Measurements from ENCODE around the gene DRAM1. TPM values are rescaled to one million over a fixed set of nuclear protein-coding genes. Genes with fewer than 3 reads are reported as not detected.
"Not testable (repeated sequence)": the region's sequence is repeated elsewhere in the genome, so short reads cannot be mapped to it uniquely, and the experiment has no call there.

Gene DRAM1
- polyA plus RNA-seq, 1 of the 3 experiments (the other 2 are of a cell fraction) = 37.4 TPM

DNA sequence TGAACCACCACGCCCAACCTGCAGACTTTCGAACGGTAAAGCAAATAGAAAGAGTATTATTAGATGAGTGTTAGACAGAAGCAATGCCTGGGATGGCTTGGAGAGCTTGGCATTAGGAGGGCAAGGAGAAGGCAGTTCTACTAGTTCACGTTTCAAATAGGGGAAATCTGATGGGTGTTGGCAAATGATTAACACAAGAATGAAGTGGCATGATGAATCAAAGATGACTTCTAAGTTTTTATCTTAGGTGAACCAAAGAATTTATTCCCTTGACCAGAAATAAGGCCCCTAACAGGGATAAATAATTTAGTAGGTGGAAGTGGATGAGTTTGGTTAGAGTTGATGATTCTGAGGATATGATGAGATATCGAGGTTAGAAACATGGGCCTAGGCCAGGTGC lies 38.5 kb downstream of the DRAM1 start:
- no peak overlapping the region for H3K27ac ChIP-seq (ENCODE audit: low read depth in 2 of 2, low read length in 1 of 2)
- H3K4me3 ChIP-seq (ENCODE audit: low read depth in 2 of 2, low read length in 1 of 2) = no peak overlapping the region
- H4K20me1 ChIP-seq (ENCODE audit: insufficient read depth) = no peaks in the 10 kb centered on the region
- no peaks in the 10 kb centered on the region for H3K9me3 ChIP-seq
- H3K4me1 ChIP-seq (ENCODE audit: control insufficient read depth in 1 of 2, insufficient read depth in 2 of 2, low read depth in 1 of 2, low read length in 1 of 2) = no peaks in the 10 kb centered on the region
- H3K36me3 ChIP-seq (replicated peaks in 1 of 2; ENCODE audit: control insufficient read depth in 1 of 2, insufficient read depth in 2 of 2, low read length in 1 of 2) = peaks cover 0 to 9% of the 10 kb centered on the region in 2 experiments
- H3K9ac ChIP-seq = no peak overlapping the region
- H3F3A ChIP-seq (replicated peaks; ENCODE audit: insufficient read depth) = no peaks in the 10 kb centered on the region
- TF ChIP-seq NFIC (IDR thresholded peaks at IDR 0.05; ENCODE audit: borderline replicate concordance) = no peak
- no peak for TF ChIP-seq TAF1 (IDR thresholded peaks at IDR 0.05; ENCODE audit: borderline replicate concordance, low read depth, low read length)
- TF ChIP-seq MEF2A (IDR thresholded peaks at IDR 0.05; ENCODE audit: borderline replicate concordance, low read depth) = no peak
- no peak for TF ChIP-seq RCOR1 (IDR thresholded peaks at IDR 0.05; ENCODE audit: low read length)
- TF ChIP-seq JUND (IDR thresholded peaks at IDR 0.05) = no peak
- TF ChIP-seq SIN3A (IDR thresholded peaks at IDR 0.05; ENCODE audit: borderline replicate concordance, low read depth, low read length) = no peak
- TF ChIP-seq TCF12 (IDR thresholded peaks at IDR 0.05) = no peak
- no peak for TF ChIP-seq YY1 (IDR thresholded peaks at IDR 0.05; ENCODE audit: low read depth)
- H2AFZ ChIP-seq (ENCODE audit: low read depth) = no peak overlapping the region
- no peaks in the 10 kb centered on the region for H3K27me3 ChIP-seq (ENCODE audit: insufficient read depth)
- H3K4me2 ChIP-seq = no peak overlapping the region
- 65% methylated on average over 5 of the region's 5 CpGs for WGBS (ENCODE audit: low lambda C conversion rate)
- CTCF ChIA-PET = no interaction called here
- H3K9me2 ChIP-seq = no peaks in the 10 kb centered on the region
- DNase-seq = no peak
- POLR2A ChIA-PET = no interaction called here
- H3K79me2 ChIP-seq (ENCODE audit: insufficient read depth) = no peaks in the 10 kb centered on the region

DNA sequence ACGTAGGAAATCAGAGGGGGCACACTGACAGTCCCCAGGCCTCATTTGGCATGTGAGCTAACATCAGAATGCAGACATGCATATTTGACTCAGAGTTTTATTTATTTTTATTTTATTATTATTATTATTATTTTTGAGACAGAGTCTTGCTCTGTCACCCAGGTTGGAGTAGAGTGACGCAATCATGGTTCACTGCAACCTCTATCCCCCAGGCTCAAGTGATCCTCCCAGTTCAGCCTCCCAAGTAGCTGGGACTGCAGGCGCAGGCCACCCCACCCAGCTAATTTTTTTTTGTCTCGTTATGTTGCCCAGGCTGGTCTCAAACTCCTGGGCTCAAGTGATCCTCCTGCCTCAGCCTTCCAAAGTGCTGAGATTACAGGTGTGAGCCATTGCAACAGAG lies 41.4 kb downstream of the DRAM1 start:
- POLR2A ChIA-PET; H3K36me3 ChIP-seq (replicated peaks in 1 of 2; ENCODE audit: control insufficient read depth in 1 of 2, insufficient read depth in 2 of 2, low read length in 1 of 2); DNase-seq; H3K4me3 ChIP-seq (ENCODE audit: low read depth in 2 of 2, low read length in 1 of 2); H3K27me3 ChIP-seq (ENCODE audit: insufficient read depth); H3K27ac ChIP-seq (ENCODE audit: low read depth in 2 of 2, low read length in 1 of 2); H3K4me2 ChIP-seq; H4K20me1 ChIP-seq (ENCODE audit: insufficient read depth); H3F3A ChIP-seq (replicated peaks; ENCODE audit: insufficient read depth); H3K9me2 ChIP-seq; H3K4me1 ChIP-seq (ENCODE audit: control insufficient read depth in 1 of 2, insufficient read depth in 2 of 2, low read depth in 1 of 2, low read length in 1 of 2); H3K79me2 ChIP-seq (ENCODE audit: insufficient read depth); H3K9me3 ChIP-seq; H2AFZ ChIP-seq (ENCODE audit: low read depth); H3K9ac ChIP-seq: not testable (repeated sequence)
- WGBS (ENCODE audit: low lambda C conversion rate) = 99% methylated on average over 4 of the region's 4 CpGs
- CTCF ChIA-PET = interaction anchor here (0.6 to 2.8 kb wide), 9 partner anchors 10 to 1936 kb away, joined by 3 to 8 read pairs (median 5); no protein-coding TSS in a partner anchor

DNA sequence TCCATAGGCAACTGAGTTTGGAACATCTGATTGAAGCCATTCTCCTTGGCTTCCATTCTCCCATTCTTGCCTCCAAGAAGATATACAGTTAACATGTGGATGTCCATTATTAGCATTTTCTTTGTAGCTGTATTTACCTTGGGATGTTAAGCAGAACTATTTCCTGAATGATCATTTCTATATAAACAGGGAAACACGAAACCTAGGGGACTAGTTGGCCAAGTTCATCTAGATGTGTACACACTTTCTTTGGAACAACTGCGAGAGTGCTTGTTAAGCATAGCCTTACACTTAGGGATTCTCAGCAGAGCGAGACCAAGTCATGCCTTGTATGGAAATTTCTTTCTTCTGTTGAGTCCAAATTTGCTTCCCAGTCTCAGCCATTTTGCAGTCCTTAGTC lies 42.1 kb downstream of the DRAM1 start:
- ChIA-PET CTCF (interaction anchor here (0.6 to 2.8 kb wide), 5 partner anchors 9 to 1937 kb away, joined by 3 to 8 read pairs (median 7); no protein-coding TSS in a partner anchor), POLR2A (no interaction called here)
- Histone ChIP-seq H3K4me3 (ENCODE audit: low read depth in 2 of 2, low read length in 1 of 2) (no peak overlapping the region), H2AFZ (ENCODE audit: low read depth) (no peak overlapping the region), H4K20me1 (ENCODE audit: insufficient read depth) (no peaks in the 10 kb centered on the region), H3K79me2 (ENCODE audit: insufficient read depth) (no peaks in the 10 kb centered on the region), H3K4me1 (ENCODE audit: control insufficient read depth in 1 of 2, insufficient read depth in 2 of 2, low read depth in 1 of 2, low read length in 1 of 2) (no peaks in the 10 kb centered on the region), H3F3A (replicated peaks; ENCODE audit: insufficient read depth) (no peaks in the 10 kb centered on the region), H3K4me2 (no peak overlapping the region), H3K27me3 (ENCODE audit: insufficient read depth) (no peaks in the 10 kb centered on the region), H3K9me2 (no peaks in the 10 kb centered on the region), H3K9ac (no peak overlapping the region), H3K9me3 (no peaks in the 10 kb centered on the region), H3K27ac (ENCODE audit: low read depth in 2 of 2, low read length in 1 of 2) (no peak overlapping the region), H3K36me3 (replicated peaks in 1 of 2; ENCODE audit: control insufficient read depth in 1 of 2, insufficient read depth in 2 of 2, low read length in 1 of 2) (peaks cover 0 to under 1% of the 10 kb centered on the region in 2 experiments)
- no peak for DNase-seq
- TF ChIP-seq EZH2phosphoT487 (IDR thresholded peaks at IDR 0.05; ENCODE audit: borderline replicate concordance, low read depth) = no peak
- 80% methylated on average over 3 of the region's 3 CpGs for whole genome bisulfite sequencing (ENCODE audit: low lambda C conversion rate)

All from SK-N-SH (cell line).